A673 (cell line): ENCODE data around the gene TMEM186.

Experiments
- CTCF ChIP-seq: fragments of 300-800, 200-600 bp; sonication (generic); conservative IDR thresholded peaks from 2 replicates; pipeline ENCODE4 v1.5.1; 2017; ENCODE audit warnings: low read depth, mild to moderate bottlenecking, antibody characterized with exemption, low read length, moderate library complexity, mixed read lengths
- EZH2 ChIP-seq: fragments of 200-600 bp; sonication (generic); IDR thresholded peaks from 2 replicates; pipeline ENCODE4 v1.6.1; 2017; ENCODE audit warnings: borderline replicate concordance, low read depth, mild to moderate bottlenecking, mixed read lengths, antibody characterized with exemption, low read length; ENCODE audit not compliant: poor library complexity, severe bottlenecking

- TF ChIP-seq CTCF (no peak), EZH2 (no peak)
These were observed 25.0 kb upstream of the TMEM186 start for GRCh38 chr16:8822403-8822802.
